ENCODE data around the gene SCO1.

SCO1 gene

DNA sequence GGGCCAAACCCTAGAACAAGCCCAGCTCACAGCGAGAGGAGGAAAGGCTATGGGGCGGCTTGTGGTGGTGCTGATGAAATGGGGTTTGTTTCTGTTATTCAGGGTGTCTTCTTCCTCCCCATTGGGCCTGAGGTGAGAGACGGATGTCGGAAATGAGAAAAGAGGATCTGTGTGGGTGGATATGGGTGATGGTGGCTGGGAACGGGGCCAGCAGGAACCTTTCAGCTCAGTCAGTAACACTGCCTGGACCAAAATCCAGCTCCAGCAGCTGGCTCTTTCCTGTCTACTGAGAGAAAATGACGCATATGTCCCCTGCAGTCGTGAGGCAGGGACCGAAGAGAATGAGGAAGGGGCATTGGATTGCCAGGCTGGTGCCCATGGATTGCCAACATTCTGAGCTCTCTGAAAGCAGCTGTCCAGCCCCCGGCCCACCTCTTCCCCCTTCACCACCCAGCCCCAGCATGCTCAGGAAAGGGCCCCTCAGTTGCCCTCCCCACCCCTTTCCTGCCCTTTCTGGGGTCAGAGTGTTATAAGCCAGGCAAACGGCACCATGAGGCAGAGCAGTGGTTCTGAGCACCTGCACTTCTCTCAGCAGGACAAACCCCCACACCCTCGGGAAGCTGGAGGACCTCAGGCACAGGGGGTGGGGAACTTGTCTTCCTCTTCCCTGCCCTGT is 44.2 kb downstream of the SCO1 start:
- H3K27me3 ChIP-seq (ENCODE audit: control insufficient read depth, insufficient read depth, low read length): no peaks in the 10 kb centered on the region
- H3K27ac ChIP-seq (ENCODE audit: low read depth, low read length): no peak overlapping the region
- H3K9ac ChIP-seq (ENCODE audit: low read depth, low read length): no peak overlapping the region
- no peaks in the 10 kb centered on the region for H3K36me3 ChIP-seq (ENCODE audit: control insufficient read depth, insufficient read depth, low read length)
- H3K4me3 ChIP-seq (ENCODE audit: low read depth, low read length): no peak overlapping the region
- no peaks in the 10 kb centered on the region for H3K9me3 ChIP-seq (ENCODE audit: control insufficient read depth, insufficient read depth, low read length)
- H3K4me1 ChIP-seq (ENCODE audit: control insufficient read depth, insufficient read depth, low read length): no peaks in the 10 kb centered on the region

DNA sequence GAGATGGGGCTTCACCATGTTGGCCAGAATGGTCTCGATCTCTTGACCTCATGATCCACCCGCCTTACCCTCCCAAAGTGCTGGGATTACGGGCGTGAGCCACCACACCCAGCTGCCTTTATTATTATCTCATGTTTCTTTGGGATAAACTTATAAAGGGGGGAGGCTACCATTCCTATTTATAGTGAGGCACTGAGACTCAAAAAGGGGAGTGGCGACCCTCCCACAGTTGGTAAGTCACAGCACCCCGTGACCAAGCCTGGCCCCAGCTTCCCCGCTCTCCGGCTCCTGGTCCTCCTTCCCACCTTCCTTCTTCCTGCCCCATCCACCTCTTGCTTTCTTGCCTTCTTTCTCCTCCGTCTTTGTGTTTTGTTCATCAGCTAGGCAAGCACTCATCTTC is 45.4 kb downstream of the SCO1 start:
- H3K36me3 ChIP-seq (ENCODE audit: control insufficient read depth, insufficient read depth, low read length): no peaks in the 10 kb centered on the region
- H3K27ac ChIP-seq (ENCODE audit: low read depth, low read length): no peak overlapping the region
- no peaks in the 10 kb centered on the region for H3K9me3 ChIP-seq (ENCODE audit: control insufficient read depth, insufficient read depth, low read length)
- no peaks in the 10 kb centered on the region for H3K27me3 ChIP-seq (ENCODE audit: control insufficient read depth, insufficient read depth, low read length)
- no peak overlapping the region for H3K9ac ChIP-seq (ENCODE audit: low read depth, low read length)
- no peaks in the 10 kb centered on the region for H3K4me1 ChIP-seq (ENCODE audit: control insufficient read depth, insufficient read depth, low read length)
- no peak overlapping the region for H3K4me3 ChIP-seq (ENCODE audit: low read depth, low read length)

DNA sequence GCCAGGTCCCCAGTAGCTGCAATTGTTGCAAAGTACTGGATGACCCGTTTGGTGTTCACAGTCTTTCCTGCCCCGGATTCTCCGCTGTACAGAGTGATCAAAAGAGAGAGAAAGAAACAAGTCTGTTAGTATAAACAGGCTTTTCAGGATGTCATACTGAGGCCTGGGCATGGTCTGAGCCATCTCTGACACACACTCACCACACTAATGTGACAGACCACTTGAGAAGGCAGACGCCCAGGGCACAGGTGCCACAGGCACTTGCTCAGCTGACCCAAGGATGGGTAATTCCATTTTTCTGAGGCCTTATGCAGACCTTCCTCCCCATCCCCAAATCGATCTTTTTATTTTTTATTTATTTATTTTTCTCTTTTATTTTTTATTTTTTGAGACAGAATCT is 47.7 kb downstream of the SCO1 start:
- H3K9me3 ChIP-seq (ENCODE audit: control insufficient read depth, insufficient read depth, low read length): no peaks in the 10 kb centered on the region
- no peak overlapping the region for H3K27ac ChIP-seq (ENCODE audit: low read depth, low read length)
- no peaks in the 10 kb centered on the region for H3K27me3 ChIP-seq (ENCODE audit: control insufficient read depth, insufficient read depth, low read length)
- H3K4me3 ChIP-seq (ENCODE audit: low read depth, low read length): no peak overlapping the region
- no peak overlapping the region for H3K9ac ChIP-seq (ENCODE audit: low read depth, low read length)
- H3K4me1 ChIP-seq (ENCODE audit: control insufficient read depth, insufficient read depth, low read length): no peaks in the 10 kb centered on the region
- H3K36me3 ChIP-seq (ENCODE audit: control insufficient read depth, insufficient read depth, low read length): no peaks in the 10 kb centered on the region

- Histone ChIP-seq H3K27ac (ENCODE audit: low read depth, low read length) (no peak overlapping the region), H3K4me3 (ENCODE audit: low read depth, low read length) (no peak overlapping the region), H3K36me3 (ENCODE audit: control insufficient read depth, insufficient read depth, low read length) (no peaks in the 10 kb centered on the region), H3K27me3 (ENCODE audit: control insufficient read depth, insufficient read depth, low read length) (no peaks in the 10 kb centered on the region), H3K9me3 (ENCODE audit: control insufficient read depth, insufficient read depth, low read length) (no peaks in the 10 kb centered on the region), H3K9ac (ENCODE audit: low read depth, low read length) (no peak overlapping the region), H3K4me1 (ENCODE audit: control insufficient read depth, insufficient read depth, low read length) (no peaks in the 10 kb centered on the region)
Measured at GRCh38 chr17:10648956-10649355, 48.4 kb downstream of the SCO1 start.

GRCh38 chr17:10648381-10648780 is 49.0 kb downstream of the SCO1 start:
- Histone ChIP-seq H3K9me3 (ENCODE audit: control insufficient read depth, insufficient read depth, low read length) (no peaks in the 10 kb centered on the region), H3K4me3 (ENCODE audit: low read depth, low read length) (no peak overlapping the region), H3K36me3 (ENCODE audit: control insufficient read depth, insufficient read depth, low read length) (no peaks in the 10 kb centered on the region), H3K27me3 (ENCODE audit: control insufficient read depth, insufficient read depth, low read length) (no peaks in the 10 kb centered on the region), H3K27ac (ENCODE audit: low read depth, low read length) (no peak overlapping the region), H3K9ac (ENCODE audit: low read depth, low read length) (no peak overlapping the region), H3K4me1 (ENCODE audit: control insufficient read depth, insufficient read depth, low read length) (no peaks in the 10 kb centered on the region)

- Histone ChIP-seq H3K36me3 (ENCODE audit: control insufficient read depth, insufficient read depth, low read length) (no peaks in the 10 kb centered on the region), H3K4me1 (ENCODE audit: control insufficient read depth, insufficient read depth, low read length) (no peaks in the 10 kb centered on the region), H3K4me3 (ENCODE audit: low read depth, low read length) (no peak overlapping the region), H3K9ac (ENCODE audit: low read depth, low read length) (no peak overlapping the region), H3K9me3 (ENCODE audit: control insufficient read depth, insufficient read depth, low read length) (no peaks in the 10 kb centered on the region), H3K27me3 (ENCODE audit: control insufficient read depth, insufficient read depth, low read length) (no peaks in the 10 kb centered on the region), H3K27ac (ENCODE audit: low read depth, low read length) (no peak overlapping the region)
Measured at GRCh38 chr17:10646392-10646990, 50.8 kb downstream of the SCO1 start.

DNA sequence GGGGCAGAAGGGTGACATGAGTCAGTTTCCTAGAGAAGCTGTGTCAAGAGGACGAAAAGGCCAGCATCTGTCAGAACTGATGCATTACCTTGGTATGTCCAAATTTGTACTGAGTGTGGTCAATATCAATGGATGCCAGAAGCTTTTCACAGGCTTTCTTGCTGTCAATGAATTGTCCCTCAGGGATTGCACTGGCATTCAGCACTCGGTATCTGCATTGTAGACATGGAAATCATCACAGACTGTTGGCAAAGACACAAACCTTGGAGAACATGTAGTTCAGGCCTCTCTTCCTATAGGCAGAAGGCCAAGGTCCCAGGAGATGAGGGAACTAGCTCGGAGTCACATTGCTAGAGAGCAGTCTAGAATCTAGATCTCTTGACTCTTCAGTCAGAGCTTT is 56.9 kb downstream of the SCO1 start:
- Histone ChIP-seq H3K4me1 (ENCODE audit: control insufficient read depth, insufficient read depth, low read length) (no peaks in the 10 kb centered on the region), H3K27ac (ENCODE audit: low read depth, low read length) (no peak overlapping the region), H3K27me3 (ENCODE audit: control insufficient read depth, insufficient read depth, low read length) (no peaks in the 10 kb centered on the region), H3K36me3 (ENCODE audit: control insufficient read depth, insufficient read depth, low read length) (0 out of 2 replicates have a peak, but pooled peaks cover 4% of the 10 kb centered on the region), H3K4me3 (ENCODE audit: low read depth, low read length) (no peak overlapping the region), H3K9me3 (ENCODE audit: control insufficient read depth, insufficient read depth, low read length) (no peaks in the 10 kb centered on the region), H3K9ac (ENCODE audit: low read depth, low read length) (no peak overlapping the region)

- Histone ChIP-seq H3K27ac (ENCODE audit: low read depth, low read length) (no peak overlapping the region), H3K4me3 (ENCODE audit: low read depth, low read length) (no peak overlapping the region), H3K9ac (ENCODE audit: low read depth, low read length) (no peak overlapping the region), H3K9me3 (ENCODE audit: control insufficient read depth, insufficient read depth, low read length) (no peaks in the 10 kb centered on the region), H3K36me3 (ENCODE audit: control insufficient read depth, insufficient read depth, low read length) (0 out of 2 replicates have a peak, but pooled peaks cover 4% of the 10 kb centered on the region), H3K4me1 (ENCODE audit: control insufficient read depth, insufficient read depth, low read length) (no peaks in the 10 kb centered on the region), H3K27me3 (ENCODE audit: control insufficient read depth, insufficient read depth, low read length) (no peaks in the 10 kb centered on the region)
Measured at GRCh38 chr17:10638151-10638550, 59.2 kb downstream of the SCO1 start.

GRCh38 chr17:10635290-10635689 is 62.0 kb downstream of the SCO1 start:
- H3K4me1 ChIP-seq (ENCODE audit: control insufficient read depth, insufficient read depth, low read length): no peaks in the 10 kb centered on the region
- no peak overlapping the region for H3K9ac ChIP-seq (ENCODE audit: low read depth, low read length)
- H3K36me3 ChIP-seq (ENCODE audit: control insufficient read depth, insufficient read depth, low read length): 0 out of 2 replicates have a peak, but pooled peaks cover 4% of the 10 kb centered on the region
- no peaks in the 10 kb centered on the region for H3K9me3 ChIP-seq (ENCODE audit: control insufficient read depth, insufficient read depth, low read length)
- H3K4me3 ChIP-seq (ENCODE audit: low read depth, low read length): no peak overlapping the region
- H3K27ac ChIP-seq (ENCODE audit: low read depth, low read length): no peak overlapping the region
- no peaks in the 10 kb centered on the region for H3K27me3 ChIP-seq (ENCODE audit: control insufficient read depth, insufficient read depth, low read length)

DNA sequence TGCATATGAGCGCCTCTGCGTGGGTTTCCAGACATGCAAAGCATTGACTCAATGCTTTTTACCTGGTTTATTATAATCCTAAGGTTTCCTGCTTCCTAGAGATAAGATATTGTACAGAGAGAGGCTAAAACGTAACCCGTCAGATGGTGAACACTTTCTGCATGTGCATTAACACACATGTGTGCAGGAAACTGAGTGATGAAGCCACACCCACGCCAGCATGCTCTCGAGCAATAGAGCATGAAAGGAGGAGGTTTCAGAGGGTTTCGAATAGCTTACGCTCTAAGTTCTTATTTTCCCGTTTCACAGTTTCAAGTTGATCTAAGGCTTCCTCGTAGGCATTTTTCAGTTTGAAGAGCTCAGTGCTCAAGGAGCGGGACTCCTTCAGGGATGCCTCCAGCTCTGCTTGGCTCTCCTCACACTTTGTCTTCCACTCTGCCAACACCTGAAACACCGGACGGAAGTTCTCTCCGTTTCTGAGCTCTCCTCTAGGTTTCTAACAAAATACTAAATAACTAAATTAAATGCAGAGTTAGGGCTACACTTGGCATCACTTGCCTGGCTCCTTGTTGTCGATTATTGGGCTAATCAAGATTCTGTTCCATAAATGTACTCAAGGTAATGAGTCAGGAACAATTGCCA is 63.5 kb downstream of the SCO1 start:
- H3K27me3 ChIP-seq (ENCODE audit: control insufficient read depth, insufficient read depth, low read length): no peaks in the 10 kb centered on the region
- H3K9ac ChIP-seq (ENCODE audit: low read depth, low read length): no peak overlapping the region
- no peaks in the 10 kb centered on the region for H3K4me1 ChIP-seq (ENCODE audit: control insufficient read depth, insufficient read depth, low read length)
- H3K36me3 ChIP-seq (ENCODE audit: control insufficient read depth, insufficient read depth, low read length): 0 out of 2 replicates have a peak, but pooled peaks cover 3% of the 10 kb centered on the region
- H3K27ac ChIP-seq (ENCODE audit: low read depth, low read length): no peak overlapping the region
- H3K9me3 ChIP-seq (ENCODE audit: control insufficient read depth, insufficient read depth, low read length): no peaks in the 10 kb centered on the region
- no peak overlapping the region for H3K4me3 ChIP-seq (ENCODE audit: low read depth, low read length)

- Histone ChIP-seq H3K36me3 (ENCODE audit: control insufficient read depth, insufficient read depth, low read length) (no peaks in the 10 kb centered on the region), H3K9ac (ENCODE audit: low read depth, low read length) (no peak overlapping the region), H3K27me3 (ENCODE audit: control insufficient read depth, insufficient read depth, low read length) (no peaks in the 10 kb centered on the region), H3K9me3 (ENCODE audit: control insufficient read depth, insufficient read depth, low read length) (no peaks in the 10 kb centered on the region), H3K27ac (ENCODE audit: low read depth, low read length) (no peak overlapping the region), H3K4me3 (ENCODE audit: low read depth, low read length) (no peak overlapping the region), H3K4me1 (ENCODE audit: control insufficient read depth, insufficient read depth, low read length) (no peaks in the 10 kb centered on the region)
Measured at GRCh38 chr17:10631701-10632100, 65.6 kb downstream of the SCO1 start.
